ENCODE measurements around the gene GAB2.

DNA sequence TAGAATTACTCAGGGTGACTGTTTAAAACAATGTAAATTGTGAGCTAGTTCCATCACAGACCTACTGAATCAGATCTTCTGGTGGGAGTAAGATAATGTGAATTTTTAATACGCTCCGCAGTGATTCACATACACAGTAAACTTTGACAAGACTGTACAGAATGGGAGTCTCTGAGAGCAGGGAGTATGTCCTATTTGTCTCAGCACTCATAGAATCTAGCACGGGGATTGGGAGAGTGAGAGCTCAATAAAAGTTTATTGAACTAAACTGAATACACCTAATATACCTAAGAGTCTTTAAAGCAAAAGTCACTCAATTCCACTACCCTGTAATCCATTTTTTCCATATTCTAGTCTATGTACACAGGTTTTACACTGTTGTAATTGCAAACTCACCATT lies 11.2 kb upstream of the GAB2 start:
- TF ChIP-seq POLR2A (IDR thresholded peaks at IDR 0.05): no peak
- TF ChIP-seq, protein P1, sequence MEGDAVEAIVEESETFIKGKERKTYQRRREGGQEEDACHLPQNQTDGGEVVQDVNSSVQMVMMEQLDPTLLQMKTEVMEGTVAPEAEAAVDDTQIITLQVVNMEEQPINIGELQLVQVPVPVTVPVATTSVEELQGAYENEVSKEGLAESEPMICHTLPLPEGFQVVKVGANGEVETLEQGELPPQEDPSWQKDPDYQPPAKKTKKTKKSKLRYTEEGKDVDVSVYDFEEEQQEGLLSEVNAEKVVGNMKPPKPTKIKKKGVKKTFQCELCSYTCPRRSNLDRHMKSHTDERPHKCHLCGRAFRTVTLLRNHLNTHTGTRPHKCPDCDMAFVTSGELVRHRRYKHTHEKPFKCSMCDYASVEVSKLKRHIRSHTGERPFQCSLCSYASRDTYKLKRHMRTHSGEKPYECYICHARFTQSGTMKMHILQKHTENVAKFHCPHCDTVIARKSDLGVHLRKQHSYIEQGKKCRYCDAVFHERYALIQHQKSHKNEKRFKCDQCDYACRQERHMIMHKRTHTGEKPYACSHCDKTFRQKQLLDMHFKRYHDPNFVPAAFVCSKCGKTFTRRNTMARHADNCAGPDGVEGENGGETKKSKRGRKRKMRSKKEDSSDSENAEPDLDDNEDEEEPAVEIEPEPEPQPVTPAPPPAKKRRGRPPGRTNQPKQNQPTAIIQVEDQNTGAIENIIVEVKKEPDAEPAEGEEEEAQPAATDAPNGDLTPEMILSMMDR (IDR thresholded peaks at IDR 0.05): no peak
